IPS-11a (cell line): ENCODE data around the gene SLC16A12.

Experiments
- H3K4me3 ChIP-seq: one replicate; pipeline ENCODE4 v1.5.1; 2013; ENCODE audit warnings: low read depth, low read length, control low read depth

The SLC16A12 gene

DNA sequence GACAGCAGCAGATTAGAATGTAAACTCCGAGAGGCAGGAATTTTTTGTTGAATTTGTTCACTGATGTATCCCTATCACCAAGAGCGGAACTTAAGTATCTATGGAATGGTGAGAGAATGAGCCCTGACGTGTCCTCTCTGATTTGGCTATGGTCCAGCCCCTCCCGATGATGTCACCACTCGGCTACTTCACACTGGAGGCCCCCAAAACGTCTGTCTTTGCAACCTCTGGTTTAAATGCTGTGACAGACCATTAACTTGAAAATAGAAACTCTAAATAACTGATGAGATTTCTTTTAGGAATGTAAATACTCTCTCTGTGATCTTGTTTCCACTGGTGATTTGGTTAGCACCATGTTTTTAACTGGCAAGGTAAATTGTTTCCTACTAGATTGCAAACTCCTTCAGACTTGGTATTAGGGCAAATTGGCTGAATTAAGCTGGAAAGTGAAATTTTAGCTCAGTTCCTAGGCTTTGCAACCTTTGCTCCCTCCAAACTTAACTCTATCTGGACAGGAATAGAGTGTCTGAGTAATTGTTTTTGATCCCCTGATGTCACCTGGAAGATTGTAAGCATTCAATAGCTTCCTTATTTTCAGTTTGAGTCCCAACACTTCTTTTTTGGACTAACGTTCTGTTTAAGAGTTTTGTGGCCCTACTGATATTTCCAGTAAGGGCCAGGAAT lies 19.1 kb downstream of the SLC16A12 start:
- no peak overlapping the region for H3K4me3 ChIP-seq

- H3K4me3 ChIP-seq, result no peak overlapping the region
Observed at GRCh38 chr10:89515031-89515841, 20.2 kb downstream of the SLC16A12 start.

GRCh38 chr10:89513206-89513605 lies 22.2 kb downstream of the SLC16A12 start:
- H3K4me3 ChIP-seq, result no peak overlapping the region

DNA sequence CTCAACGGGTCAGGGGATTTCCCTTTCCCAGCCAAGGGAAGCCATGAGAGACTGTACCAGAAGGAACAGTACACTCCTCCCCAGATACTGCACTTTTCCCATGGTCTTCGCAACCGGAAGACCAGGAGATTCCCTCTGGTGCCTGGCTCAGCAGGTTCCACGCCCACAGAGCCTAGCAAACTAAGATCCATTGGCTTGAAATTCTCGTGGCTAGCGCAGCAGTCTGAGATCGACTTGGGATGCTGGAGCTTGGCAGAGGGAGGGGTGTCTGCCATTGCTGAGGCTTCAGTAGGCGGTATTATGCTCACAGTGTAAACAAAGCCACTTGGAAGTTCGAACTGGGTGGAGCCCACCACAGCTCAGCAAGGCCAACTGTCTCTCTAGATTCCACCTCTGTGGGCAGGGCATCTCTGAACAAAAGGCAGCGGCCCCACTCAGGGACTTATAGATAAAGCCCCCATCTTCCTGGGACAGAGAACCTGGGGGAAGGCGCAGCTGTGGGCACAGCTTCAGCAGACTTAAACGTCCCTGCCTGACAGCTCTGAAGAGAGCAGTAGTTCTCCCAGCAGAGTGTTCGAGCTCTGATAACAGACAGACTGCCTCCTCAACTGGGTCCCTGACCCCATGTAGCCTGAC lies 29.6 kb downstream of the SLC16A12 start:
- H3K4me3 ChIP-seq, result no peak overlapping the region

DNA sequence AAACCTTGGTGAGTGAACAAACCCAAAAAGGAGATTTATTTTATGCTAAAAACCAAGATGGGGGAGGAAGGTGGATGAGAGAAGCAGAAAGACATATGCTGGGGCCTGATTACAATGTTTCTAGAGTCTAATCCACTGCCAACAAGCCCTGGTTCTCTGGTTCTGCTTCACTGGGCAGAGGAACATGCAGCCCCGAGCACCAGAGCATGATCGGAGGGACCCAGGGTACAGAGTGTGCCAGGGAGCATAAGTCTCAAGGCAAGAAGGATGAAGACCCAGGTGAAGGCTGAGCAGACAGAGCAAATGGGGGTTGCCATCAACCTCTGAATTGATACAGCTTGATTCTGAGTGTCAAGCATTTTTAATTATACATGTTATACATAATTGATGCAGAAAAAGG lies 30.7 kb downstream of the SLC16A12 start:
- no peak overlapping the region for H3K4me3 ChIP-seq

- no peak overlapping the region for H3K4me3 ChIP-seq
Observed at GRCh38 chr10:89503652-89504370, 31.6 kb downstream of the SLC16A12 start.

DNA sequence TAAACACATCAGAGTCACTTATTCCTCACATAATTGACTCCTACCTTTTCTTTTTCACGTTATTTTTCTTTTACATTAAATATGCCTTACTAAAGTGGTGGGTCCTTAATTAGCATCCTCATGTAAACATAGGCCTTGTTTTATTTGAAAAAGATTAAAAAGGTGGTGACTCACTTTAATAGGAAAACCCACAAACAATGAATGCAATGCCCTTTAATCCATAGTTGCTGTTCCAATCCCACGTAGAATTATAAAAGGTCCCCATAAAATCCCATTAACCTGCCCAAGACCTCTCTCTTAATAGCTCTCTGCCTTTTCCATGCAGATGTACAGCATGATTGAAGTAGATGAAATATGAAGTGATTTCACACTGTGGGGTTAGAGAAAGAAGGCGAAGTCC lies 32.2 kb downstream of the SLC16A12 start:
- no peak overlapping the region for H3K4me3 ChIP-seq

DNA sequence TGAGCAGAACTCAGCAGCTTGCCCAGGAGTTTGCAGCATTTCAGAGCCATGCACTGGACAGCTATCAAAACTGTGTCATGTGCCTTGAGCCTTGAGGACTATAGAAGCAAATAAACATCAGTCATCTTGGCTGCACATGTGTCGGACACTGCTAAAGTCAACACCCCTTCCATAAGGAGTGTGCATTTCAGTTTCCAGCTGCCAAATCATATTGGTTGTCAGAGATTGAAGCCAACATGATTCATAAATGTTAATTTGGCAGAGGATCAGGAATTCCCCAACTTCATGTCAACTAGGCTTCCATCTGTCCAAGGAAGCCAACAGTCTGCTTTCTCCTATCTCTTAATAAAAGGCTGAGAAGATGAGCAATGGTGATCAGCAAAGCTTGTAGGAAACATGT lies 32.8 kb downstream of the SLC16A12 start:
- H3K4me3 ChIP-seq, result no peak overlapping the region

DNA sequence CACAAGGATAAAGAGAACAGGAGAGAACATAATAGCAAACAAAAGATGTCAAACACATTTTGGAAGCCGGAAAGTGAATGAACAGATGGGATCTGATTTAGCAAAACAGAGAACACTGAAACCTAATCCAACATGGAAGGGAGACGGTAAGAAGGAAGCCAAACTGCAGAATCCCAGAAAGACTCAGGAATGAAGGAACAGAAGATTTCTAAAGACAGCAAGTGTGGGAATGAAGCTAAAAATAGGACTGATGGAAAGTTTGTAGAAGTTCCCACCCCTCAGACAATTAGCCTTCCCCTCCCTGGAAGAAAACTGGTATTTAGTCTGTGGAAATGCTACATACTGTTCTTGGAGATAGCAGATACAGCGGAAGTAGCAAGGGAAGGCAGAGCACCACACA lies 40.8 kb downstream of the SLC16A12 start:
- H3K4me3 ChIP-seq, result no peak overlapping the region

DNA sequence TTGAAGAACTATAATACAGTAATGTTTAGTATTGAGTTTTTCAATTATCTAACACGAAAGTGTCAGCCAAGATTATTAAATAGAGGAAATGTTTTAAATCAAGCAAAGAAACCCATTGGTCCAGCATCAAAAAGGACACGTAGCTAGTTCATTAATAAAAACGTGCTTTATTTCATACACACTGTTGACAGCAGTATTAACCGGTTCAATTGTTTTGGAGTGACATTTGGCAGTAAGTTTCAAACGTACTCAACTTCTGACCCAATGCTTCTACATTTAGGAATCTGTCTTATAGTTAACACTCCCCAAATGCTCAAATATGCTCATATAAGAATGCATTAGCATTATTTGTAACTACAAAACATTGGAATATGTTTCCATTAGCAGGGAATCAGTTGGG lies 41.3 kb downstream of the SLC16A12 start:
- no peak overlapping the region for H3K4me3 ChIP-seq

- no peak overlapping the region for H3K4me3 ChIP-seq
Observed at GRCh38 chr10:89491932-89492331, 43.5 kb downstream of the SLC16A12 start.

- H3K4me3 ChIP-seq, result no peak overlapping the region
Observed at GRCh38 chr10:89490596-89491335, 44.6 kb downstream of the SLC16A12 start.

GRCh38 chr10:89482256-89482655 lies 53.1 kb downstream of the SLC16A12 start:
- H3K4me3 ChIP-seq, result no peak overlapping the region

GRCh38 chr10:89481662-89482061 lies 53.7 kb downstream of the SLC16A12 start:
- H3K4me3 ChIP-seq, result no peak overlapping the region

- H3K4me3 ChIP-seq, result no peak overlapping the region
Observed at GRCh38 chr10:89479771-89480446, 55.5 kb downstream of the SLC16A12 start.

GRCh38 chr10:89478739-89479654 lies 56.4 kb downstream of the SLC16A12 start:
- H3K4me3 ChIP-seq, result no peak overlapping the region

DNA sequence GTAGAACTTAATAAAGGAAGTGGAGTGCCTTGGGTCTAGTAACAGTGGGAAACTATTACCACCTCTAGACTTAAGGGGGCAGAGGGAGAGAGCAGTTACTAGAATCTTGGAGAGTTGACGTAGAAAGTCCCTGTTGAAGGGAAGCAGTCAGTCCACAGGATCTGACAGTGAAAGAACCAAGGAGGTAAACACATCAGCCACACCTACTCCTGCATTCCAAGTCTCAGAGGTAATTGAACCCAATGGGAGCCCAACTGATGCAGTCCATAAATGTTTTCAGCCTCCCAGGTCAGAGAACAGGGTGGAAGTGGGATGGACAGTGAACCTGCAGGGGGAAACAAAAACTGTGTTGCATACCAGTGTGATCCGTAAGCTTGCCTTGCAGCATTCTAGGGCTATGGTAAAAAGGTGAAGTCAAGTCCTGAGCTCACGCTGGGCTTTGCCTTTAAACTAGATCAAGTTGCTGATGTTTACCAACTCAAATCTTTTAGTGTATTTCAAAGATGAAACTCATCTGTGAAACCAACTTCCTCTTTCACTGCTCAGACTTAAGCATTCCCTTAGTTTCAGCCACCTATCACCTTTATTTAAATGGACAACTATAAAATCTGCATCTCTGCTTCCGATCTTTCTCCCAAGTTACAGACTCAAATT lies 57.2 kb downstream of the SLC16A12 start:
- no peak overlapping the region for H3K4me3 ChIP-seq

GRCh38 chr10:89476150-89476549 lies 59.2 kb downstream of the SLC16A12 start:
- no peak overlapping the region for H3K4me3 ChIP-seq

DNA sequence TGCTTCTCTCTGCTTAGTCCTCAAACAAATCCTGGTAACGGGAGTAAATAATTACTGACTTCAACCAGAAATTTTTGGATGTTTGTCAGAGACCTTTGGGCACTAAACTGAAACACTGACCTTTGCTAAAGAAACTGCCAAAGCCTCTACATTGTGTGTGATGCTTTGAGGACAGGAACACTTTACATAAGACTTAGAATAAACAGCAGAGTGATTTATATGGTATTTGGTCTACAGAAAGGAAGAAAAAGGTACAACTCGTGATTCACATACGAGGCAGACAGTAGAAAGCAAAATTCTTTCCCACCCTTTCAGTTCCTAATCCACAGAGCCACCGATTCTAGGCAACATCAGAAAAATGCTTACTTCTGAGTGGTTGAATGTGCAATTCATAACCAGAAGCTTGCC lies 59.8 kb downstream of the SLC16A12 start:
- no peak overlapping the region for H3K4me3 ChIP-seq
